Gastrocnemius medialis (tissue), 4 donors: Measurements from ENCODE around the gene MAD1L1. TPM values are rescaled to one million over a fixed set of nuclear protein-coding genes. Genes with fewer than 3 reads are reported as not detected.

Source experiments
- ATAC-seq, 2 donors: fragments of 150-250 bp; one replicate each; pipeline ENCODE4 v1.9.1; 2016
- DNase-seq, 2 donors: peaks; one replicate each; pipeline ENCODE4 v3.0.0-alpha.2; 2019
- H3K27ac ChIP-seq, 4 donors: fragments of 200-600 bp; sonication (generic); 1 replicate in 1 of 4; 2 replicates in 3 of 4; pipeline ENCODE4 v1.5.1; 2016 to 2018; ENCODE audit warnings: mild to moderate bottlenecking in 2 of 4, moderate library complexity in 1 of 4
- H3K27me3 ChIP-seq, 3 donors: fragments of 200-600 bp; sonication (generic) in 2 of 3; 1 replicate in 1 of 3; 2 replicates in 2 of 3; pipeline versions ENCODE4 v1.5.1 to v1.6.0; 2016 to 2019; ENCODE audit warnings: mild to moderate bottlenecking in 1 of 3, moderate library complexity in 1 of 3
- H3K36me3 ChIP-seq, 2 donors: fragments of 200-600 bp; sonication (generic) in 1 of 2; one replicate each; pipeline ENCODE4 v1.5.1; 2017 to 2018
- H3K4me1 ChIP-seq, 2 donors: fragments of 200-600 bp; sonication (generic) in 1 of 2; one replicate each; pipeline ENCODE4 v1.5.1; 2016 to 2017; ENCODE audit warnings: mild to moderate bottlenecking in 2 of 2
- H3K4me3 ChIP-seq, 4 donors: fragments of 200-600 bp; sonication (generic) in 3 of 4; 1 replicate in 1 of 4; 2 replicates in 3 of 4; pipeline ENCODE4 v1.5.1; 2016 to 2019; ENCODE audit warnings: mild to moderate bottlenecking in 2 of 4
- H3K9me3 ChIP-seq, 3 donors: fragments of 200-600 bp; sonication (generic) in 2 of 3; 1 replicate in 1 of 3; 2 replicates in 2 of 3; pipeline ENCODE4 v1.5.1; 2016 to 2019
- CTCF ChIP-seq, 5 experiments: fragments of 450-650 bp in 3 of 5; fragments of 200-600 bp in 2 of 5; sonication (generic) in 2 of 5; IDR thresholded peaks in 4 of 5; conservative IDR thresholded peaks in 1 of 5; 1 replicate in 4 of 5; 2 replicates in 1 of 5; pipeline ENCODE4 v1.5.1; 2016 to 2019; ENCODE audit warnings: antibody characterized with exemption in 5 of 5, mild to moderate bottlenecking in 3 of 5, moderate library complexity in 3 of 5
- POLR2A ChIP-seq, 2 donors: fragments of 450-650 bp; IDR thresholded peaks; one replicate each; pipeline ENCODE4 v1.6.1; 2017; ENCODE audit warnings: antibody characterized with exemption in 2 of 2, mild to moderate bottlenecking in 2 of 2, moderate library complexity in 2 of 2
- in situ Hi-C, 4 donors: fragments of 200-750 bp; cut with MboI; loops; one replicate each; pipeline versions ENCODE4 v1.15.0 to v1.8.0; 2017; ENCODE audit warnings: low sequenced_read_pairs in 4 of 4
- intact Hi-C: fragments of 100-400 bp; cut with DNase I; formaldehyde crosslinking; loops from one replicate; pipeline ENCODE4 v1.15.1; 2023; ENCODE audit warnings: low total_unique reads
- total RNA-seq, 4 donors: library from RNA; depleted of rRNA; stranded (reverse); fragments of >200 nt; gene quantifications; one replicate each; pipeline versions ENCODE4 v1.1.0 to v1.2.3, GENCODE V29; 2016

The MAD1L1 gene
- total RNA-seq, 4 donors from 2014 or later = 19.7 to 32.4 (median 22.7) TPM

- Histone ChIP-seq H3K4me3 (no peak overlapping the region), H3K27me3 (no peaks in the 10 kb centered on the region), H3K27ac (no peak overlapping the region), H3K9me3 (no peaks in the 10 kb centered on the region), H3K36me3 (no peaks in the 10 kb centered on the region), H3K4me1 (no peaks in the 10 kb centered on the region)
- DNase-seq = no peak
- ATAC-seq = no peak
- in situ Hi-C loops (no loop called here), intact Hi-C loops (no loop called here)
- TF ChIP-seq POLR2A (IDR thresholded peaks at IDR 0.05) (no peak), CTCF (IDR thresholded peaks at IDR 0.05 in 4 of 5, conservative IDR thresholded peaks at IDR 0.05 in 1 of 5) (no peak)
These were observed 429.8 kb downstream of the MAD1L1 start for GRCh38 chr7:1802899-1803298.

GRCh38 chr7:1800902-1801301, 431.8 kb downstream of the MAD1L1 start:
- no peak overlapping the region for H3K27ac ChIP-seq
- intact Hi-C loops (no loop called here), in situ Hi-C loops (no loop called here)
- no peaks in the 10 kb centered on the region for H3K4me1 ChIP-seq
- TF ChIP-seq CTCF (IDR thresholded peaks at IDR 0.05 in 4 of 5, conservative IDR thresholded peaks at IDR 0.05 in 1 of 5) = no peak
- no peak for TF ChIP-seq POLR2A (IDR thresholded peaks at IDR 0.05)
- no peaks in the 10 kb centered on the region for H3K9me3 ChIP-seq
- DNase-seq (no peak), ATAC-seq (no peak)
- H3K27me3 ChIP-seq = peaks cover 0 to 4% (median 2%) of the 10 kb centered on the region in 3 donors
- no peak overlapping the region for H3K4me3 ChIP-seq
- H3K36me3 ChIP-seq = no peaks in the 10 kb centered on the region

- intact Hi-C loops (no loop called here), in situ Hi-C loops (no loop called here)
- Histone ChIP-seq H3K9me3 (peaks cover 0 to 13% (median 7%) of the 10 kb centered on the region in 3 donors), H3K27ac (no peak overlapping the region), H3K36me3 (no peaks in the 10 kb centered on the region), H3K27me3 (peaks cover 4 to 7% (median 5%) of the 10 kb centered on the region in 3 donors), H3K4me1 (no peaks in the 10 kb centered on the region), H3K4me3 (no peak overlapping the region)
- no peak for DNase-seq
- TF ChIP-seq CTCF (IDR thresholded peaks at IDR 0.05 in 4 of 5, conservative IDR thresholded peaks at IDR 0.05 in 1 of 5) = no peak
- ATAC-seq = no peak
These were observed 434.6 kb downstream of the MAD1L1 start for GRCh38 chr7:1798191-1798590.

- H3K36me3 ChIP-seq = no peaks in the 10 kb centered on the region
- TF ChIP-seq POLR2A (IDR thresholded peaks at IDR 0.05) = no peak
- in situ Hi-C loops = no loop called here
- no peak overlapping the region for H3K4me3 ChIP-seq
- DNase-seq (no peak), ATAC-seq (no peak)
- intact Hi-C loops = no loop called here
- peaks cover 0 to 13% (median 7%) of the 10 kb centered on the region in 3 donors for H3K9me3 ChIP-seq
- no peak overlapping the region for H3K27ac ChIP-seq
- peaks cover 4 to 7% (median 5%) of the 10 kb centered on the region in 3 donors for H3K27me3 ChIP-seq
- no peaks in the 10 kb centered on the region for H3K4me1 ChIP-seq
These were observed 437.7 kb downstream of the MAD1L1 start for GRCh38 chr7:1794888-1795542.

- H3K27me3 ChIP-seq = peaks cover 0 to 5% (median 4%) of the 10 kb centered on the region in 3 donors
- in situ Hi-C loops = no loop called here
These were observed 445.0 kb downstream of the MAD1L1 start for GRCh38 chr7:1787681-1788235.

More at GRCh38 chr7:1787681-1788235, 445.0 kb downstream of the MAD1L1 start:
- intact Hi-C loops = no loop called here
- Histone ChIP-seq H3K9me3 (peaks cover 0 to 8% (median 0%) of the 10 kb centered on the region in 3 donors), H3K4me1 (no peaks in the 10 kb centered on the region), H3K27ac (no peak overlapping the region), H3K4me3 (no peak overlapping the region), H3K36me3 (no peaks in the 10 kb centered on the region)
- TF ChIP-seq CTCF (IDR thresholded peaks at IDR 0.05 in 4 of 5, conservative IDR thresholded peaks at IDR 0.05 in 1 of 5) = no peak
- TF ChIP-seq POLR2A (IDR thresholded peaks at IDR 0.05) = no peak
- DNase-seq = no peak
- no peak for ATAC-seq
